Activated CD4-positive, alpha-beta T cell treated with anti-CD3 and anti-CD28 coated beads, Interleukin-2, amount 50 U/mL, for 4 hours (primary cell): ENCODE measurements around the gene C10orf90.

ENCODE experiments used
- DNase-seq, 2 experiments: peaks; one replicate each; pipeline ENCODE4 v3.0.0-alpha.2; 2020

C10orf90 gene

GRCh38 chr10:126634347-126634746, 36.1 kb downstream of the C10orf90 start:
- DNase-seq, result no peak

DNA sequence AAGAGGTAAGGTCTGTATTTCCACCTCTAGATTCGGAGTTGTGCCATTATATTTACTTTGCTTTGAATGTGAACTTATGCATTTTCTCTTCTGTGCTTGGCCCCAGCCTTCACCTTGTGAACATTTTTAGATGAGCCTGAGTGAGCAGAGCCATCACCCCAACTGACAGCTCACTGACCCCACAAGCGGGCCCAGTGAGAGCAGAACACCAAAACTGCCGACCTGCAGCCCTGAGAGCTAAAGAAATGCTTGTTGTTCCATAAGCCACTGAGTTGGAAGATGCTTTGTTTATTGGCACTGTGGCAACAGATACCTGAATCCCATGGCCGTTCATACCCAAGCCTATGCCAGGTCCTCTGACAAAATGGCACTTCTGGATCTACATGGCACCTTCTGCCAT, 37.8 kb downstream of the C10orf90 start:
- DNase-seq, result no peak

- no peak for DNase-seq
Measured at GRCh38 chr10:126629925-126630624, 40.4 kb downstream of the C10orf90 start.

GRCh38 chr10:126628746-126629145, 41.7 kb downstream of the C10orf90 start:
- DNase-seq, result no peak

GRCh38 chr10:126621846-126622245, 48.6 kb downstream of the C10orf90 start:
- DNase-seq, result no peak

- DNase-seq, result no peak
Measured at GRCh38 chr10:126618466-126618865, 52.0 kb downstream of the C10orf90 start.

- no peak for DNase-seq
Measured at GRCh38 chr10:126617733-126618132, 52.8 kb downstream of the C10orf90 start.

GRCh38 chr10:126617208-126617607, 53.3 kb downstream of the C10orf90 start:
- DNase-seq, result no peak

DNA sequence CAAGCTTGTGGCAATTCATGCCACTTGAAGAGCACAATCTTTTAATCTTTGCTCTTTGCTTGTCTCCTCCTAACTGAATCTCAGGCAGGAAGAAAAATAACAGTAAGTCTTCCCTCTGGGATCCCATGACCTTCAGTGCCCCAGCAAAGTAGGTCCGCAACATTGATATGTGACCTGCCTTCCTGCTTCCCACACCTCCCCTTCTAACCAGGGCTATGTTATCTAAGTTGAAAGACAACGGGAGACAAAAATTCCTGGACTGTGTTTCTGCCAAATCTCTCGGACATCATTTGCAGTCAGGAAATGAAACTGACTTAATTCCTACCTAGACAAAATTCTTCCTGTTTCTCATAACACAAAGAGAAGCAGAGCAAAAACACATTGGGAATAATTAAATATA, 53.8 kb downstream of the C10orf90 start:
- DNase-seq, result no peak

- no peak for DNase-seq
Measured at GRCh38 chr10:126611303-126611702, 59.2 kb downstream of the C10orf90 start.

- no peak for DNase-seq
Measured at GRCh38 chr10:126609566-126609965, 60.9 kb downstream of the C10orf90 start.

- DNase-seq, result no peak
Measured at GRCh38 chr10:126599949-126600682, 70.4 kb downstream of the C10orf90 start.

- no peak for DNase-seq
Measured at GRCh38 chr10:126598009-126598408, 72.5 kb downstream of the C10orf90 start.

DNA sequence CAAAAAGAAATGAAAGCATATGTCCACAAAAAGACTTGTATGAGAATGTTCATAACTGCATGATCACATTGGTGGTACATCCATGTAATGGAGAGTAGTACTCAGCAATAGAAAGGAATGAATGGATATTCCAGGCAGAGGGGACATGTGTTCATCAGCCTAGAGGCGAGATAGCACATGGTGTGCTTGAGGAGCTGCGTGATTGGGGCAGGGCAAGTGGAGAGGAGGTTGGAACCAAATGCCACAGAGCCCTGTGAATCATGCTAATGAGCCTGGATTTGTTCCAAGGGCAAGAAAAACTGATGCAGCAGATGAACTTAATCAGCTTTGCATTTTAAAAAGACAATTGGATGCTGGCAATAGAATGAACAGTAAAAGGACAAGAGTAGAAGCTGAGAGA, 73.3 kb downstream of the C10orf90 start:
- no peak for DNase-seq

DNA sequence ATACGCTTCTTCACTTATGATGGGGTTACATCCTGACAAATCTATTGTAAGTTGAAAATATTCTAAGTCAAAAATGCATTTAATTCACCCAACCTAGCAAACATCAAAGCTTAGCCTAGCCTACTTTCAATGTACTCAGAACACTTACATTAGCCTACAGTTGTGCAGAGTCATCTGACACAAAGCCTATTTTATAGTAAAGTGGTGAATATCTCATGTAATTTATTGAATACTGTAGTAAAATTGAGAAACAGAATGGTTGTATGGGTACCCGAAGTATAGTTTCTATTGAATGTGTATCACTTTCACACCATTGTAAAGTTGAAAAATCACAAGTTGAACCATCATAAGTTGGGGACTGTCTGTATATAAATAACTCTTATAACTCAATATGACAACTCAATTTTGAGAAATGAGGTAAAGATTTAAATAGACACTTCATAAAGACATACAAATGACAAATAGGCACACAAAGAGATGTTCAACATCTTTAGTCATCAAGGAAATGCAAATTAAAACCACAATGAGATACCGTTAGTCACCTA, 73.9 kb downstream of the C10orf90 start:
- no peak for DNase-seq

GRCh38 chr10:126595160-126595559, 75.3 kb downstream of the C10orf90 start:
- no peak for DNase-seq

DNA sequence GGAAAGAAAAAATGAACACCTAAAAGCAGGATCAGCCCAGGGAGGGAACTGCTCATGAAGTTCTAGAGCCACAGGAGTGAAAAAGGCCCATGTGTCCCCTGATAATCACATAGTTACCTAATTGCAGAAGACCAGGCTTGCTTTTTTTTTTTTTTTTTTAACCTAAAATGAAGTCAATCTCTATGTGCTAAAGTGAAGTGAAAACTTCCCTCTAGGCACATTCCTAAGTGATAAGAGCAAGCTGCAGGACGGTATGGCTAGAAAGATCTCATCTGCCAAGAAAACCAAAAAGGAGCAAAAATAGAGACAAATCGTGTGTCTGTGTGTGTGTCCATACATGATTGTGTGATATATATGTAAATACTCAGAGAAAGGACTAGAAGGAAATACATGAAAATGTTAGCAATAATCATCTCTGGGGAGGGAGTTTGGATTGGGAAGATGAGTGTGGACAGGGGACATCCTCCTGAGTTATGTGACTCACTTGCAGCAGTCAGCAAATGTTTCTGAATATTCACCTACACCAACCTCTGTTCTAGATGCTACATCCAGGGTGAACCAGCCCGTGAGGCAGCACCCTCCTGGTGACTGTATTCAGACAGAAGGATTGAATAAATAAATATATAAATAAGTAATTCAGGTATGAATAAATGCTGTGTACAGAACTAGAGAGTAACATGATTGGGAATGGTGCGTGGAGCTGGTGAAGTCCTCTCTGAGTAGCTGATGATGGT, 76.4 kb downstream of the C10orf90 start:
- no peak for DNase-seq

GRCh38 chr10:126592901-126593300, 77.6 kb downstream of the C10orf90 start:
- no peak for DNase-seq

GRCh38 chr10:126588024-126588423, 82.5 kb downstream of the C10orf90 start:
- no peak for DNase-seq

DNA sequence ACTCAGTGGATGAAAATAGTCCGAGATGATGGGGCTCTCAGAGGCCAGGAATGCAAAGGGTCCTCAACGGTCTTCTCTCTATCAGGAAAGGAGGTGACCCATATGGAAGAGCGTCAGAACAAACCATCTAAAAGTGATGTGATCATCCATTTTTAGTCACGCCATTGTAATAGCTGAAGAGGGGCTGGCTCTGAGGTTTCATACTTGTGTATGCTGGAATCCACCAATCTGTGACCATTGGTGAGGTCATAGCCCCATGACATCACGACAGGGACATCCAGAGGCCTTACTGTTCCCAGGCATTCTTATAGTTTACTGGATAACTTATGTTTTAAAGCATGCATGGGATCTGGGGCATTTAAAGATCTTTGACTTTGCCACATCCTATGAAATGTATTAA, 83.6 kb downstream of the C10orf90 start:
- no peak for DNase-seq

- DNase-seq, result no peak
Measured at GRCh38 chr10:126586128-126586527, 84.4 kb downstream of the C10orf90 start.

DNA sequence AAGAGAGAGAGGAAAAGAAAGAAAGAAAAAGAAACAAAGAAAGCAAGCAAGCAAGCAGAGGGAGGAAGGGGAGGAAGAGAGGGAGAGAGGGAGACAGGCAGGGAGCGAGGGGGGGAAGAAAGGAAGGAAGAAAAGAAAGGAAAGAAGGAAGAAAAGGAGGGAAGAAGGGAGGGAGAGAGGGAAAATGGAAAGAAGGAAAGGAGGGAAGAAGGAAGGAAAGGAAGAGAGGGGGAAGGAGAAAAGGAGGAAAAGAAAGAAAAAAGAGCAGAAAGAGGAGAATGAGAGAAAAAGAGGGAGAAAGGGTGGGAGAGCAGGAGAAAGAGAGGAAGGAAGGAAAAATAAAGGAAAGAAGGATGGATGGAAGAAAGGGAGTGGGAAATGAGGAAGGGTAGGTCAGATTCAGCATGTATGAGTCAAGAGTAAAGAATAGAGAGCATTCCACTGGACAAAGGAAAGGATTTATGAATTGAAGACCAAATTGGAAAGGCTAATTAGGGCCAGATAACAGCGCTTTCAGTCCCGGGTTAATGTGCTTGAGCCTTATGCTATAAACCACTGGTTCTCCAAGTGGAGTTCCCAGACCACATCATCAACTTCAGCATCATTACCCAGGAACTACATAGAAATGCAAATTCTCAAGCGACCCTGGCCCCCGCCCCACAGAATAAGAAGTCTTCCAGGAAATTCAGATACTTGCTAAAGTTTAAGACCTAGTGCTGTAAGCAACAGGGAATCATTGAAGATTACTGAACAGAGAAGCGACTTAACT, 85.1 kb downstream of the C10orf90 start:
- DNase-seq, result no peak

DNA sequence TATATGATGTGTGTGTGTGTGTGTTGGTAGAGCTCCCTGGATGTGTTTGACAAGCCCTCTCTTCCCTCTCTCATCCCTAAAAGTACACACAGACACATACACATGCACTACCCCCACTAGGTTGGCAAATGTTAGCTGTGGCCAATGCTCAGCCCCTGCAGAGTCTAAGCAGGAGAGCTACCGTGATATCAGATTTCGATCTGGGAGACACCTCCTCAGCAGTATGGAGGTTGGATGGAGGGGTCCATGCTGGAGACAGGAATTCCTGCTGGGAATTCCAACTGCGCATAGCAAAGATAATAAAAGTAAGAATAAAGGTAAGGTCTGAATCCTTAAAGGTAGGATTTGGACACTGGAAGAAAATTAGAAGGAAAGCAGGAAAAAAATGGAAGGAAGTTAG, 85.7 kb downstream of the C10orf90 start:
- DNase-seq, result no peak
